ENCODE data around the gene GATD1.

GATD1 gene, protein sequence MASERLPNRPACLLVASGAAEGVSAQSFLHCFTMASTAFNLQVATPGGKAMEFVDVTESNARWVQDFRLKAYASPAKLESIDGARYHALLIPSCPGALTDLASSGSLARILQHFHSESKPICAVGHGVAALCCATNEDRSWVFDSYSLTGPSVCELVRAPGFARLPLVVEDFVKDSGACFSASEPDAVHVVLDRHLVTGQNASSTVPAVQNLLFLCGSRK

DNA sequence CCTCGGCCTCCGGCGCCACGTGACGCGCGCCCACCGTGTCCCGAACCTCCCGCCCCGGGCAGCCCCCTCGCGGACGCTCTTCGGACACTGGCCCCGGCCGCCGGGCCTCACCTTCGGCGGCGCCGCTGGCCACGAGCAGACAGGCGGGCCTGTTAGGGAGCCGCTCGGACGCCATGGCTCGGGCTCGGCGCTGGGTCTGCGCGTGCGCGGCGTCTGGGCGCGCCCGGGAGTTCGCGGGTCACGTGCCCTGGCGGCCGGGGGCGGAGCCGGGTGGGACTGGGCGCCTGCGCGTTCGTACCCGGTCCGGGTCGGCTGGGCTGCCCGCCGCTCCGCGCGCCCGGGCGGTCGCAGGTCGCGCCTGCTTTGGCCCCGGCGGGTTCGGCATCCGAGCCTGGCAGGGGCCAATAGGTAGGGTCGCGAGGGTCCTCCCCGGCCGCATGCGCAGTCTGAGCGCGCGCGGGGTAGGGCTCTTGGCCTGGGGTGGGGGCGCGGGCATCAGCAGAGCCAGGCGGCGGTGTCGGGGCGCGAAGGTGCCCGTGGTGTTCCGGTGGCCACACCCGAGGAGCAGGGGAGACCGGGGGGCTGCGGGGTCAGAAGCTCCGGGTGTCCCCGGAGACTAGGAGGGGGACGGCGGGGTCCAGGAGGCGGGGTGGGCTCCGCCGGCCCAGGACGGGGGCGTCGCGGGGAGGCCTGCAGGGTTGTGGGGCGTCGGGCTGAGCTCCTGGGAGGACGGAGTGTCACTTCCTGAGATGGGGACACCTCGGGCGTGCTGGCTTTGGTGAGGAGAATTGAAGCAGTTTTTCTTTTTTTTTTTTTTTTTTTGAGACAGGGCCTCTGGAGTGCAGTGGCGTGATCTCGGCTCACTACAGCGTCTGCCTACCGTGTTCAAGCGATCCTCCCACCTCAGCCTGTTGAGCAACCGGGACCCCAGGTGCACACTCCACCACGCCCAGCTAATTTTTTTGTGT, at the start of gene GATD1:
TSS of gene GATD1 (minus strand) at position 200 of the 968 bp plus-strand sequence. CDS start at position 175, 25 bp downstream.
- peak; percentile 21 for DNase-seq (ENCODE audit: low read depth)

DNA sequence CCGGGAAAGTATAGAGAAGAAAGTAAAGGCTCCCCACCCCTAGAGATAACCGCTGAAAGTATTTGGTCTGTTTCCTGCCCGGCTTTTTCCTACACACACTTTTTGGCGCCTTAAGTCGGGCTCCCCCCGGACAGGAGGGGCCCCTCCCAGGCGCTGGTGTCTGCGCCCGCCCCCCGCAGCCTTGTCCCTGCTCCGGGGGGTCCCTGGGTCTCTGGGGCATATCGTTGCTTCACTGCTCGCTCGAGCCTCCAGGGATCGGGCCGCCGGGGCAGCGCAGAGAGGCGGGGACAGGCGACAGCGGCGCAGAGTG, 49.5 kb upstream of the GATD1 start:
- DNase-seq (ENCODE audit: low read depth), result no peak

DNA sequence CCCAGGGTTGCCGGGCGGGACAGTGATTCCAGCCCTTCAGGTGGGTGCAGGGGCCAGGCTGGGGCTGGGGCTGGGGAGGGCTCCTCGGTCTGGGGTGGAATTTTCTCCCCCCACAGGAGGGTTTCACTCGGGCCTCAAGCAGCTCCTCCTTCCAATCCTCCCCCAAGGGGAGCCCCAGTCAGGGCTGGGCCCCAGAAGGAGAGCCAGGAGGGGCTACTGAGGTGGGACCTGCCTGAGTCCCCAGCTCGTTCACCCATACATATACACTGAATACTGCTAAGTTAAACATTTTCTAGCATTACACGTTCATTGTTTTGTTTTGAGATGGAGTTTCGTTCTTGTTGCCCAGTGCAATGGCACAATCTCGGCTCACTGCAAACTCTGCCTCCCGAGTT, 48.9 kb upstream of the GATD1 start:
- DNase-seq (ENCODE audit: low read depth), result no peak

DNA sequence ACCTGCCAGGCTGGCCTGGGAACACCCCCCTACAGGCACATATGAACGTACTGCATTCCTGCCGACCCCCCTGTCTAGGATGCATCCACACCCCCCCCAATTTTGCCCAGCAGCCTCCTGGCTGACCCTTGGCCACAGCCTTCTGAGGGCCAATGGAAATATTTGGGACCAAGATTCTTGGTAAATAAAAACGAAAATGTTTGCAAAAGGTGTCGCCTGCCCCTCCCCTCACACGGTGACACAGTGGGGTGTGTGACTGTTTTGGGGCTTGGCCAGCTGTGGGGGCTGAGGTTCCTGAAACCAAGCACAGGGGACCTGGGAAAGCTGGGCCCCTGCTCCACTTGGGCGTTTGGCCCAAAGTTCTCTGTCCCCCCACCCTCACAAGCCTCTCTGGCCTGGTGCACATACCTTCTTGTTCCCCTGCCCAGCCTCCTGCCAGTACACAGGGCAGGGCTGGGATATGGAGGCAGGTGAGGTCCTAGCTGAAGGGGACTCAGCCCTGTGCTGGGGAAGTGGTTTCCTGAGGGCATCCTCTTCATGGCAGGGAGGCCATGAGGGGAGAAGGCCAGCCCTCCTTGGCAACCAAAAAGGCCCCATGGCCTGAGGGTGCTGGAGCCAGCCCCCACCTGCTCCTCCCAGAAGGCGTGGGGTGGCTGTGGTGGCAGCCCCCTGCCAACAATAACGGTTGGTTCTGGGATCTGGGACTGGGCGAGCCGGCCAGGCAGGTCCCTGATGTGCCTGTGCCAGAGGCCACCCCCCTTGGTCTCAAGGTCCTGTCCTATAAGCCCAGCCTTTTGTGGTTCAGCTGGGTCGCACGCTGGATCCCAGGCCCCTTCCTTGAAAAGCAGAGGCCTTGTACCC, 48.3 kb upstream of the GATD1 start:
- no peak for DNase-seq (ENCODE audit: low read depth)

DNA sequence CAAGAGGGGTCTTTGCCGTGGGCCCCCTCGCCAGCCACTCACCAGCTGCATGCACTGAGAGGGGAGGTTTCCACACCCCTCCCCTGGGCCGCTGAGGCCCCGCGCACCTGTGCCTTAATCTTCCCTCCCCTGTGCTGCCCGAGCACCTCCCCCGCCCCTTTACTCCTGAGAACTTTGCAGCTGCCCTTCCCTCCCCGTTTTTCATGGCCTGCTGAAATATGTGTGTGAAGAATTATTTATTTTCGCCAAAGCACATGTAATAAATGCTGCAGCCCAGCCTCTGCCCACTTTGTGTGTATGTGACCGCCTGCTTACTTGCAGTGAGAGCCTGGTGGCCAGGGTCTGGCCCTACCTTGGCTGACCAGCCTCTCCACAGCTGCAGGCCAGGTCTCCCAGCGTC, 47.7 kb upstream of the GATD1 start:
- DNase-seq (ENCODE audit: low read depth), result no peak

DNA sequence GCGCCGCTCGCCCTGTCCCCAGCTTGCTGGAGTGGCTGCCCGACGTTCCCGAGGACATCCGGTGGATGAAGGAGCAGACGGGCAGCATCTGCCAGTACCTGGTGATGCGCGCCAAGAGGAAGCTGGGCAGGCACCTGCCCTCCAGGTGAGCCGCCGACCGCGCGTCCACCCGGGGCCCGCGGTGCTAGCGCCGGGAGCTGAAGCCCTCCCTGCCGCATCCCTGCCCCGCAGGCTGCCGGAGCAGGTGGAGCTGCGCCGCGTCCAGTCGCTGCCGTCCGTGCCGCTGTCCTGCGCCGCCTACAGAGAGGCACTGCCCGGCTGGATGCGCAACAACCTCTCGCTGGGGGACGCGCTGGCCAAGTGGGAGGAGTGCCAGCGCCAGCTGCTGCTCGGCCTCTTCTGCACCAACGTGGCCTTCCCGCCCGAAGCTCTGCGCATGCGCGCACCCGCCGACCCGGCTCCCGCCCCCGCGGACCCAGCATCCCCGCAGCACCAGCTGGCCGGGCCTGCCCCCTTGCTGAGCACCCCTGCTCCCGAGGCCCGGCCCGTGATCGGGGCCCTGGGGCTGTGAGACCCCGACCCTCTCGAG, 47.1 kb upstream of the GATD1 start:
- no peak for DNase-seq (ENCODE audit: low read depth)

DNA sequence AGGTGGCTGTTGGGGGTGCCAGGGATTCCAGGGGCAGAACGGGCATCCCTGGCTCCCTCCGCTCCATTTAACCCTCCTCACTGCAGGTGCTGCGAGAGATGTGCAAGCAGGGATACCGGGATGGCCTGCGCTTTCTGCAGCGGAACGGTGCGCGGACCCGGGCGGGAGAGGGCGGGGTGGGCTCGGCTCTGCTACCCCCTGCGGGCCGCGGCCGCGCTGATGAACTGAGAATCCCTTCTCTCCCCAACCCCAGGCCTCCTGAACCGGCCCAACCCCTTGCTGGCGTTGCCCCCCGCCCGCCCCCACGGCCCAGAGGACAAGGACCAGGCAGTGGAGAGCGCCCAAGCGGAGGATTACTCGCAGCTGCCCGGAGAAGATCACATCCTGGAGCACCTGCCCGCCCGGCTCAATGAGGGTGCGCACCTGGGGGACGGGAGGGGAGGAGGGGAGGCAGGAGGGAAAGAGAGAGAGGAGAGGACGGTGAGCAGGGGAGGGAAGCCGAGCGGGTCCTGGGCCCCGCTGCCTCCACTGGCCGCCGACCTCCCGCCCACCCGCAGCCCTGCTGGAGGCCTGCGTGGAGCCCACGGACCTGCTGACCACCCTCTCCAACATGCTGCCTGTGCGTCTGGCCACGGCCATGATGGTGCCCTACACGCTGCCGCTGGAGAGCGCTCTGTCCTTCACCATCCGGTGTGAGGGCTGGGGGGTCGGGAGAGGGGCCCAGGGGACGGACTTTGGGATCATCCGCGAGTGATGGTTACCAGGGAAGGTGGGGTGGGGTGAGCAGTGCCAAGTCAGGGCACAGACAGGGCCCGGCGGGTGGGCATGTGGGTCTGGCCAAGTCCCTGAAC, 46.4 kb upstream of the GATD1 start:
- DNase-seq (ENCODE audit: low read depth), result no peak

DNA sequence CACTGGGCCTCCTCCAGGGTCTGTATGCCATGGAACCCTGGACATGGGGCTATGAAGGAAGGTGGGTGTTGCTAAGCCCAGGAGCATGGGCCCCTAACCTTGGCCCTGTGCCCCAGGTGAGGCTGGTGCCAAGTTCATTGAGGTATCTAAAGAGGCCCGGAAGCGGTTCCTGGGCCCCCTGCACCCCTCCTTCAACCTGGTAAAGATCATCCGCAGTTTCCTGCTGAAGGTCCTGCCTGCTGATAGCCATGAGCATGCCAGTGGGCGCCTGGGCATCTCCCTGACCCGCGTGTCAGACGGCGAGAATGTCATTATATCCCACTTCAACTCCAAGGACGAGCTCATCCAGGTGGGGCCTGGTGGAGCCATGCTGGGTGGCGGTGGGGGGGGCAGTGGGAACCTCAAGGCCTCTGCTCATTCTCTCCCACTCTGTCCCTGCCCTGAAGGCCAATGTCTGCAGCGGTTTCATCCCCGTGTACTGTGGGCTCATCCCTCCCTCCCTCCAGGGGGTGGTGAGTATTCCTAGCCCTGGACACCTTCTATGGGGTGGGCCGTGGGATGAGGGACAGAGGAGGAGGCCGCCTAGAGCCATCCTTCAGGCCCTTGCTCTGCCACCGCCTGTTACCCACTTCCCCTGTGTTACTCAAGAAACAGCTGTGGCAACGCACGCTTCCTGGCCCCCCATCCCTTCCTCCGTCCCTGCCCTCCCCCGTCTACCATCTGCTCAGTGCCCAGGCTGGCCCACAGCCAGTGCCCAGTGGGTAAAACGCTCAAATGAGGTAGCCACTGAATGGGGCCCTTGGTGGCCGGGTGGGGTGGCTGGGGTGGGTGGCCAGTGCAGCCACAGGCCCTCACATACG, 44.5 kb upstream of the GATD1 start:
- DNase-seq (ENCODE audit: low read depth), result no peak

DNA sequence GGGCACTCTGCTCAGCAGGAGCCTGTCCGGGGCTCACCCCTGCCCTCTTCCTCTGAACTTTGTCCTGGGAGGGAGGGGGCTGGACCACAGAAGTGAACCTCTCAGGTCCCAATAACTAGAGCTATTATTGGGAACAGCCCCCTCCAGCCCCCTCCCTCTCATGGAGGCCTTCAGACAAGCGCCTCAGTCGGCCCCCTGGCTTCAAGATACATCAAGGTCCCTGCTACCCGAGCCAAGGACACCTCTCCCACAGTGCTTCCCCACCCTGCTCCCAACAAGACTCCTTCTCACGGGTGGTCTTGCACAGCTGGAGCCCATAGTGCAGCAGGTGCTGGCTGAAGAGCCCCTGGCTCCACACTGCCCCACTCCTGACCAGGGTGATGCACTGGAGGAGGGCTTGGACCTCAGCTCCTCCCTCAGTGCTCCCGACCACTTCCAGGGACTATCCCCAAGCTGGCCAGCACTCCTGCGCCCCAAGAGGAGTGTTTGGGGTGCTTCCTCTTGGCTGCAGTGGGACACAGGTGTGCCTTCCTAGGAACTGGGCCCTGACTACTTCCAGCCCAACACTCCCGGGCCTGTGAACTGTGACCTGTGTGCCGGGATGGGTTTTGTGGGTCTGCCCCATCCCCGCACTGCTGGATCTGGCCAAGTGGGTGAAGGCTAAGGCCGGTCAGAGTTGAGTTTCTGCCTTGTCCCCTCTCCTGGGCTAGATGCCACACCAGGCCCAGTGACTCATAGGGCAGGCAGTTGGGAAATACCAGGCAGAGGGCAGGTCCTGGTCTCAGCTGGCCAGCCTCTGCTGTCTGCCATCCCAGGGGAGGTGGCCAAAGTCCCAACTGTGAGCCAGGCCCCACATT, 43.6 kb upstream of the GATD1 start:
- DNase-seq (ENCODE audit: low read depth), result peak; percentile 61

DNA sequence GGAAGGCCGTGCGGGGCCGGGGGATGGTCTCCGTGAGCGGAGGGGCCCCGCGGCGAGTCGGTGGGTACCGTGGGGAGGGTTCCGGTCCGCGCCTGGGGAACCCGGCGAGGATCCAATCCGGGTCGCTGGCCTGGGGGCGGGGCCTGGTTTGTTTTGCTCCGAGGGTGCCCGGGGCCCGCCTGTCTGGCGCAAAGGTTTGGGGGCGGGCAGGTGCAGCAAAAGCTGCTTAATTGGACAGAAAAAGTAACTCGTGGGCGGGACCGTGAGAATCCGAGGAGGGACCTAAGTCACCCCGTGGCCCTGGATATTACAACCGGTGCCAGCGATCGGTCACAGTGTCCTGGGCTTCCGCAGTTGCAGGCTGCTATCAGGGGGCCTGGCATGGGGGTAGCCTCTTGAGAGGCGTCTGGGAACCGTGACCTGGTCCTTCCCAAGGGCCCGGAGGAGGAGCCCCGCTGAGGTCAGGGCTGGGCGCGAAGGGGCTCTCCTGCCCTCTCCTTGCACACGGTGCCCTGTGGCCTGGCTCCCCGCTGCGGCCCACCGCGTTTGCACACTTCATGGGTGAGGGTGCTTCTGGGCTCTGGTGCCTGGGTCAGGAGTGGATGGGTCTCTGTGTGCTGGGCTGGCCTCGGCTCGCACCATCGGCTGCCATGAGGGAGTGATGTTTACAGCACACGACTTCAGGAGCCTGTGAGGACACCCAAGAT, 42.8 kb upstream of the GATD1 start:
- DNase-seq (ENCODE audit: low read depth), result no peak

DNA sequence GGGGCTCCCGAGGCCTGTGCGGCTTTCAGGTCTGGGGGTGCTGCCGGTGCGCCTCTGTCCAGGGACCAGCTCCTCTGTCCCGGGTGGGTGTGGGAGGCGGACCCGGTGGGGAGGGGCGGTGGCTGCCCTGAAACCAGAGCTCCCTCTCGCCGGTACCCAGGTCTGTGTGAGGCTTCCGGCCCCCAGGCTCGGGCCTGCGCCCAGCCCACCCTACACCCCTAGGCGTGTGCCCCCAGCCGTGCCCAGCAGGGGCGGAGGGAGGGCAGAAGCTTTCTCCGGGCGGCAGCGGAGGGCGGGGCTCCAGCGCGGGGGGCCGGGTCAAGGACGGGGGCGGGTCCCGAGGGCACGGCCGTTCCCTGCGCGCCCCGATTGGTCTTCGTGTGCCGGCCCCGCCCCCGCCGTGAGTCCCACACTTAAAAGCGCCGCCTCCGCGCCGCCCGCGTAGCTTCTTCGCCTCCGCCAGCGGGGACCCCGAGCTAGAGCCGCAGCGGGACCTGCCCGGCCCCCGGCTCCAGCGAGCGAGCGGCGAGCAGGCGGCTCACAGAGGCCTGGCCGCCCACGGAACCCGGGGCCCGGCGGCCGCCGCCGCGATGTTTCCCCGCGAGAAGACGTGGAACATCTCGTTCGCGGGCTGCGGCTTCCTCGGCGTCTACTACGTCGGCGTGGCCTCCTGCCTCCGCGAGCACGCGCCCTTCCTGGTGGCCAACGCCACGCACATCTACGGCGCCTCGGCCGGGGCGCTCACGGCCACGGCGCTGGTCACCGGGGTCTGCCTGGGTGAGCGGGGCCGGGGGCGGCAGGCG, 42.0 kb upstream of the GATD1 start:
- no peak for DNase-seq (ENCODE audit: low read depth)

DNA sequence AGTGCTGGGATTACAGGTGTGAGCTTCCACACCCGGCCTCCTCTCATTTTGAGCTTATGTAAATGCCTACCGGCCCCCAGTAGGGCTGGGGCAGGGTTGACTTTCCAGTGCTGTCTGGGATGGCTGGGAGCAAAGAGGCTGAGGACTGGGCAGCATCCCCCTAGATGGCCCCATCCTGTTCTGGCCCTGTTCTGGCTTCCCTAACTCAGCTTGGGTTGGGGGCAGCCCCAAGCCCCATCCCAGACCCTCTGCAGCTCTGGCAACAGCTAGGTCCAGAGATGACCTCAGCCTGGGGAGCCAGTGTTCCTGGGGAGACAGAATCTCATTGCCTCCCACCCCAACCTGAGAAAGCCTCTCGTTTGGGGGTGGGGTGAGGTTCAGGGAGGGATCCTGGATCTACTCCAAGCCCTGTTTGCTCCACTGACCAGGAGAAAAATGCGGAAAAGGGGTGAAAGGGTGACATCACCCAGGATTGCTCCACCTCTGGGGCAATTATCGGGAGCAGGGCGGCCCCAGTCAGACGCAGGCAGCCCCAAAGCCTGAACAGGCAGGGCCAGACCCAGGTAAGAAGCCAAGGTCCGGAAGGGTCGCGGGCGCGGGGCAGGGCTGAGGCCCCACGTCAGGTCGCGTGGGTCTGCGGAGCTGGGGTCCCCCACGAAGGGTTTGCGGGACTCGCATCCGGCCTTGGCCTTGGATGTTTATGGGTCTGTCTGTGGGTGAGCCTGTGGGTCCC, 41.3 kb upstream of the GATD1 start, which contains the start of gene PNPLA2:
TSS of gene PNPLA2 (plus strand) at position 519 of the 733 bp plus-strand sequence. CDS start 805 bp downstream, outside the sequence.
- peak; percentile 57 for DNase-seq (ENCODE audit: low read depth)

DNA sequence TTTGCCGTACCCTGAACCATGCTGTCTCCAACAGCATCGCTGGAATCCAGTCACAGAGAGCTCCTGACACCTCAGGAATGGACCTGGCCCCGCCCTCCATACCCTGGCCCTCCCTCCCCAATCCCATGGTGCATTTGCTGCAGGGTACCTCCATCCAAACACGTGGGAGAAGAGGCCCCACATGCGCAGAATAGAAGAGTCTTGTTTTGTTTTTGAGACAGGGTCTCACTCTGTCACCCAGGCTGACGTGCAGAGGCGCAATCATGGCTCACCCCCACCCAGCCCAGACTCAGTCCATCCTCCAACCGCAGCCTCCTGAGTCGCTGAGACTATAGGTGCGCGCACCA, 39.1 kb upstream of the GATD1 start:
- DNase-seq (ENCODE audit: low read depth), result no peak

DNA sequence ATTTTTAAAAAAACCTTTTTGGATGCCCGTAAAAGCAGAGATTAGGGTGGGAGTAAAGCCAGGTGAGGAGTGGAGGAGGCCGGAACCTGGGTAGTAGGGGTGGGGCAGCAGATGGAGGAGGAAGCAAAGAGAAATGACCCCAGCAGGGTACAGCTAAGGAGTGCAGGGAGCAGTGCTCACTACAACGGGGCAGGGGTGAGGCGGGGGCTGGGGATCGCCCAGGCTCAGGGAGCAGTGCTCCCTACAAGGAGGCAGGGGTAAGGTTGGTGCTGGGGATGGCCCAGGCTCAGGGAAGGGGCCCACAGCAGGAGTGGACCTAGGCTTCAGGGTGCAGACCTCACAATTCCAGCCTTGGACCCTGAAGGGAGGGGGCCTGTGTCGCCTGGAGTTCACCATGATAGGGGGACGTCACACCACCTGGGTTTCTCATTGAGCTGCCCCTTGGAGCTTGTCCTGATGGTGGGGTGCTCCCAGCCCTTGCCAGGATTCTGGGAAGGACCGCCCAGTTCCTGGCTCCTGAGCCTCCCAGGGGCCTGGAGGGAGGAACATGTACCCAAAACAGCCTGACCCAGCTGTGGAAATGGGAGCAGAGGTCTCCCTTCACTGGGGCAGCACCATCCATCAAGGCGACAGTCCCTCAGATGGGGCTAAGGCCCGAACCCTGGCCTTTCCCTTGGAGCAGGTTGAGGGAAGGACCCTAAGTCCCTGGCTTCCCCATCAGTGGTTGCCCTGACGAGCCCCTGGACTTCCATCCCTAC, 38.6 kb upstream of the GATD1 start:
- DNase-seq (ENCODE audit: low read depth), result no peak

DNA sequence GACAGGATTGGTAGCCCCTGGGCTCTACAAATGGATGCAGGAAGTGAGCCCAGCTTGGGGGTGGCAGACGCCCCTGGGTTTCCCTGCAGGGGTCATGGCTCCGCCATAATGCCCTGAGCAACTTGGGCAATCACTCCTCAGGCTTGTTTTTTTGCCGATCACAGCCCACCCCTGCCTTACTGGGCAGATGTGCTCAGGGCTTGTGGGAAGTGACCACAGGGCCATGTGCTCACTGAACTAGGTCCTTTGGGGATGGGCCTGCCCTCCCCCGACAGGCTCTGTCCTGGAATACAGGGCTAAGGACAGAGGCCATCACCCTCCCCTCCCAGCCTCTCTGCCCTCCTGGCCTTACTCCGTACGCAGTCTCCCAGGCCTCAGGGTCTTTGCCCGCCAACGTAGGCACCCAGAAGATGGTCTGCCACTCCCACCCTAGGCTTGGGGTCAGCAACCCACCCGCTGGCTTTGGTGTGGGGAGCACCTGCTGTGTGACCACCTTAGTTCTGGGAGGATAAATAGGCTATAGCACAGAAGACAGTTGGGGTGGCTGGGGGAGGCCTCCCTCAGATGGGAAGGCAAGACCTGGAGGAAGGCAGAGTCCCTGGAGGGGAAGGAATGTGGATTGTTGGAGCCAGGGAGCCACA, 36.3 kb upstream of the GATD1 start:
- no peak for DNase-seq (ENCODE audit: low read depth)

DNA sequence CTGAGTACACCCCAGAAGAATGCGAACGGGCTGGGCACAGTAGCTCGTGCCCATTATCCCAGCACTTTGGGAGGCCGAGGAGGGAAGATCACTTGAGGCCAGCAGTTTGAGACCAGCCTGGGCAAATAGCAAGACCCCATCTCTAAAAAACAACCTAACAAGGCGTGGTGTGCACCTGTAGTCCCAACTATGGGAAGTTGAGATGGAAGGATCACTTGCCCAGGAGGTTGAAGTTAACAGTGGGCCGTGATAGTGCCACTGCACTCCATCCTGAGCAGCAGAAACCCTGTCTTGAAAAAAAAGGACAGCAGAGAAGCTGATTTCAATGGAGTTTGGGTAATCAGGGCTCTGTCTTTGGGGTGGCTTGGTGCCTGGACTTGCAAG, 35.8 kb upstream of the GATD1 start:
- no peak for DNase-seq (ENCODE audit: low read depth)
